GM21717 (cell line): ENCODE data around the gene TAL1.

Experiments
- ATAC-seq: cut with Tn5 transposase; IDR thresholded peaks from one replicate; pipeline ENCODE4 v1.9.1; 2021; ENCODE audit warnings: mild to moderate bottlenecking, moderate library complexity; ENCODE audit not compliant: unreplicated experiment

TAL1 gene

DNA sequence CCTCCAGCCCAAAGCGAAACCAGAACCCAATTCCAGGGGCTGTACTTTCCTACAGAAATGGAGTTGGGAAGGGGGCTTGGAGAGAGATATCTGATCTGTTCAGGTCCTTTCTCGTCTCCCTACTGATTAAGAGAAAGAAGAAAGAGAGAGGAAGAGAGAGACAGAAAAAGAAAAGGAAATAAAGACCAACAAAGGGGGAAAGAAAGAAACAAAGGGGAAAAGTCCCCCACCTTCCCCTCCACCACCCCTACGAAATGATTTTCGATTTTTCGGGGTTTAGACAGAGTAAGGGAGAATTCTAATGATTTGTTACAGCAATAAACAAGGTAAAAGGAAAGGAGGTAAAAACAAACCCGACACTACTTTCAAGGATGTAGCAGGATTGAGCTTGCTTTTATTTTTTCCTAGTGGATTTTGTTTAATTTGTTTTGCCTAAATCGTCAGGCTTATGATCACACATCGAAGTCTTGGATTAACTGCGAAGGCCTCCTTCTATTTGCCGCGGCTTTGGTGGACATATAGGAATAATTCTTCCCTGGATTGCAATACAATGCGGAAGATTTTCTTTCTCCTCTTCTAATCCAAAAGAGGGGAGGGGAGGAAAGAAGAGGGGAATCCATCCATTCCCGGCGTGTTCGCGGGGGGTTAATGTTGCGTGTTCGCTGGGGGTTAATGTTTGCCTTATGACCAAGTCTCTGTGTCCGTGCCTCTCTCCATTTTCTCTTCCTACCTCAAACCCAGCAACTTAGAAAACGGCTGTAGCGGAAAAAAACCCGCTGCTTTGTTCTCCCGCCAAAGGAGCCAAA is 1.9 kb downstream of the TAL1 start:
- ATAC-seq = no peak

DNA sequence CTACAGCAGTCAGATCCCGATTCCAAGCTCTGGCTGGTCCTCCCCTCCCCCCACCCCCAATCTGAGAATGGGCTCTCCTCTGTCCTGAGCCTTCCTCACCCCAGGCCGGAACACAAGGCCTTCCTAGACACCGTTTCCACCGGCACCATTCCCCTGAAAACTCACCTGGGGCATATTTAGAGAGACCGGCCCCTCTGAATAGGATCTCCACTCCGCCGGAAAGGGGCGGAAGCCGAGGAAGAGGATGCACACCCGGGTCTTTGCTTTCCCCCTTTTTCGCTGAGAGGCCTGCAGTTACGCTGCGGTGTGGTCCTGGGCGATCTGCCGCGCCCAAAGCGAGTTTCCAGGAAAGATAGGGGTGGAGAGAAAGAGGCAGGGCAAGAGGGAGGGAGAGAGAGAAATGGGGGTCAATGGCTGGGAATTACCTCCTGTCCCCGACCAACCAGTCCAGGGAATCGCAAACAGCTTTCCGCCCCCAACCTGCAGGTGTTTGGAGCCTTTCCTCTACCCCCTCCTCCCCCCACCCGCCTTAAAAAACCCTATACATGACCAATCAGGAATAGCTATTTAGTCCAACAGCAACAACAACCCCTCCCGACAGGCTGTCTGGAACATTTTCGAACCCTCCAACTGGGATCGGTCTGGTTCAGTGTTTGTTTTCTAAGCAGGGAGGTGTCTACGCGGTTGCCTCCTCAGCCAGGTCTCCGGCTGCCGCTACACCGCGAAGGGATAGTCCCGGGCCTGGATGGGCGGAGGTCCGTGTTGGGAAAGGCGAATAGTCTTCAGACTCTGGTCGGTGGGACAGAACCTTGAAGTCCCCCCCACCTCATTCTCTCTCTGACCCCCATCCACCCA is 2.8 kb downstream of the TAL1 start:
- no peak for ATAC-seq

DNA sequence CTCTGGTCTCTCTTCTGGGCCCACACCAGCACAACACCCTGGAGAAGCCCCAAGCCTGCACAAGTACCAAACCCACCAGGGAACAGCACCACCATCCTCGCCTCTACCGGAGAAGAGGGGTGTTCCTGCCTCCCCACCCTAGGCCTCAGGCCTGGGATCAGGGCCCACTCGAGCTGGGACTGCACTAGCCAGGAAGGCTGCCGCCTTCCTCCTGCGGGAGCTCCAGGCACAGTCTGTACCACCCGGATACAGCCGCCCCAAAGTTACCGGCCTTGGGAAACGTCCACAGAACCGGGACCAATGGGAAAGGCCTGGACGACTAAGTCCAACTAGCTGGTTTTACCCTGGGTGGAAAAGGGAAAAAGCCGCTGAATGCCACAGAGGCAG is 3.4 kb downstream of the TAL1 start:
- no peak for ATAC-seq

DNA sequence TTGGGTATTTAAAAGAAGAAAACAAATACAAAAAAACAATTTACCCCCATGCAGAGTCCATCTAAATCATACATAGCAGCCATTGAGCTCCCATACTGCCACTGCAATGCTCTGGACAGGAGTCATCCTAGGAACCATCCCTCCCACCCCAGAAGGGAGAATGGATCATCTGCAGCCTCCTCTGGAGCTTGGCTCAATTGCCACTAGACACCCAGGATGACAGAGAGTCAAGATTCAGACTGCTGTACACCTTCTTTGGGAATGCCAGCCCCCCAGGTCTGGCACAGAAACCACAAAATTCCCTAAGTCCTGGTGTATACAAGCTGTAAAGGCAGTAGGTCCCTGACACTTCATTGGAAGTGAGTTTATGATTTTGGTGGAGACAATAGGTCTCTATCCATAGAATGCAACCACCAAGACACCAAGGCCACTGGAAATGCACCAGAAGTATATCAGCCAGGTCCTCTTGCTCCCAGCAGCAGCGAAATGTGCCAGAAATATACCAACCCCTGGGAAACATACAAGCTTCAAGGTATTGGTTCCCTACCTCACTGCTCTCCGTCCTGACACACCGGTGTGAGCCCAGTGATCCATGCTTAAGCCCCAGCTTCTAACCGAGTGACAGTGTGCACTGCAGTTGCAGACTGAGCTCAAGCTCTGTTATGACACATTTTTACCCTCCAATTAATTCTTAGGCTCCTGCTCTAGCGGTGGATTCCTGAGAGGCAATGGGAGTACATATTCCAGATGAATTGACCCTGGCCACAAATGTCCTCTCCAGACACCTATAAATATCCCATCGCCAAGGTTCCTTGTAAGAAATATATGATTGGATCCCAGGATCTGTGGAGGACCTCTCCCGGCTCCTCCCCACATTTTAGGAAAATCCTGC is 4.4 kb downstream of the TAL1 start:
- no peak for ATAC-seq

DNA sequence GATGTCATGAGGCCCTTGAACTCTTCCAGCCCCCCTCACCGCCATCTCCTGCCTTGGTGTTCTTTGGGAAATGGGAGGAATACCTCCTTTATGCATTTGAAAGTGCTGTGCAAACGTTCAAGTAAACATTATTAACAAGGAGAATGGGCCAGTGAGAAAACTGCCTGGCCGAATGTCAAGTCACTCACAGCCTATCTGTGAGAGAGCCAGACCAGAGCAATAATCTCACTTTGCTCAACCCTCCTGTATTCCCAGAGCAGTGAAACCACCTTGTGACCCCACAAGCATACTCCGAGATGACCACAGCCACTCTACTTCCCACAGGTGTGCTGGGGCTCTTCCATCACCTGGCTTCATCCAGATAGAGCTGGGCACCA is 5.2 kb downstream of the TAL1 start:
- ATAC-seq = no peak

DNA sequence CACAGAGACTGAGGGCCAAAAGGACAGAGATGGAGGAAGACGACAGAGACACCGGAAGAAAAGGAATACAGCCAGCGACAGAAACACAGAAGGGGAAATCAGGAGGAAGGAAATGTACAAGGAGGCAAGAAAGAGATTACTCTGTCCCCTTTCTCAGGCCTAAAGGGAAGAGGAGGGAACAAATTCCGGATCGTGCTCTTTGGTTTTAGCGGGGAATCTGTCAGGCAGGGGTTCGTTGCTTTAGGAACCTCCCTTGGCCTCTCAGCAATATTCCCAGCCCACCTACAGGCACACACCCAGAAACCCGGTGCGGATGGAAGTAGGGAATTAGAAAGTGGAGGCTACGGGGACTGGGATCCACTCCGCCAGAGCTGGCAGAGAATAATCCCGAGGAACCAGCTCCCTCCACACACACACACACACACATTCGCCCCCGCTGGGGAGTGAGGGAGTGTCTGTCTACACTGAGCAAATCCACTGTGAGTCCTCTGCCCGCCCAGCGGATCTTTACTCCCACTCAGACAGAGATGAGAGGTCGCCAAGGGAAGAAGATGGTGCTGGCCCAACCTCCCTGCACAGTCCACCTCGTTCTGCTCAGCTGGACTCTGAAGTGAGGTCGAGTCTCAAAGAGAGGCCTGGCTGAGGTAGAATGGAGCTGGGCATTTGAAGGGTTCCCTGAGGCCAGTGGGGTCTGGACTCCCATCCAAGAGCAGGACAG is 5.7 kb downstream of the TAL1 start:
- ATAC-seq = no peak

DNA sequence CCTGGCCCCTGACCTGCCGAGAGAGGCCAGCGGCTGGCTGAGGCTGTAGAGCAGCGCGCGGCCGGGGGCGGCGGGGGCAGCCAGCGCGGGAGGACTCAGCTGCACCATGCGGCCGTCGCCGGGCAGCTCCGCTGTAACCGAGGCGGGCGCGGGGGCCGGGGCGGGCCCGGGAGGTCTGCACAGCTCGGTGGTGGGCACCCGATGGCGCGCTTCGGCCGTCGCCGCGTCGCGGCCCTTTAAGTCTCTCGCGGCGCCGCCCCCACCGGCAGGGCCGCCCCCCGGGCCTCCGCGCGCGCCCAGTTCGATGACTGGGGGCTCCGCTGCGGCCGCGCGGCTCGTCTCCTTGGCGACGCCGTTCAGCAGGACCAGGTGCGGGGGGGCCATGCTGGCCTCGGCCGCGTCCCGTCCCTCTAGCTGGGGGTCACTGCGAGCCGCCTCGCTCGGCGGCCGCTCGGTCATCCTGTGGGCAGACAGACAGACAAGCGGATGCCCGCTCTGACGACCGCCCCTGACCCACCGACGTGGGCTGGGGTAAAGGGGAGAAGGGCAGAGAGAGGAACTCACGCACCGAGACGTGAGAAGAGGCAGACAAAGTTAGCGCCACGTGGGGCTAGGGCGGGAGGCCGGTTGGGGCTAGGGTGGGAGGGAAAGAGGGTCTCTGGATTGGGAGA is 6.5 kb downstream of the TAL1 start:
- no peak for ATAC-seq

DNA sequence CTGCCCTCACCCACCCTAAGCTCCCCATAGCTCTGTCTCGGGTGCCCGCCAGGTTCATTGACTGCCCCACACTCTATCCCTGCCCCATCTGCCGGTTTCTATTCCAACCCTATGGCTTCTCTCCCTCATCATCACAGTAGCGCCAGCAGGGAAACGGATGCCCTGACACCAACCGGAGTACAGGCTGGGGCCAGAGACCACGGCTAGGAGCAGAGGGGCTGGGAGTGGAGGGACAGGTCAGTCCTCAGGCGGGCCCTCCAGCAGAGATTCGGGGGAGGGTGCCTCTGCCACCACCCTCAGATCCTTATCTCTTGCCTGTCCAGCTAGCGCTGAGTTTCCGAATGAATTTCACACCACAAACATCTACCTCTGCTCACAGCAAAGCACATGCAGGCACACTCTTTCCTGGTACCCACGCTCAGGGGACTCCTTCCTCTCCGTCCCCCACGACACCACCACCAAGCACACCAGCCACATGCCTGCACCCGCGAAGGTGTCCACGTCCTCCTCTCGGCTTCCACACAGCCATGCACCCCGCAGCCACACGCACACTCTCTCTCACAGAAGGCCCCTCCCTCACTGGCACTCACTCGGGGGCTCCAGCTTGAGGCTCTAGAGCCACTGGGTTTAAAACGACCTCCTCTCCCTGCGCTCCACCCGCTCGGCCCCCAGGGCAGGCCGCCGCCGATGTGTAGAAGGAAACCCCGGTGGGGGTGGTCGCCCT is 7.2 kb downstream of the TAL1 start:
- no peak for ATAC-seq

DNA sequence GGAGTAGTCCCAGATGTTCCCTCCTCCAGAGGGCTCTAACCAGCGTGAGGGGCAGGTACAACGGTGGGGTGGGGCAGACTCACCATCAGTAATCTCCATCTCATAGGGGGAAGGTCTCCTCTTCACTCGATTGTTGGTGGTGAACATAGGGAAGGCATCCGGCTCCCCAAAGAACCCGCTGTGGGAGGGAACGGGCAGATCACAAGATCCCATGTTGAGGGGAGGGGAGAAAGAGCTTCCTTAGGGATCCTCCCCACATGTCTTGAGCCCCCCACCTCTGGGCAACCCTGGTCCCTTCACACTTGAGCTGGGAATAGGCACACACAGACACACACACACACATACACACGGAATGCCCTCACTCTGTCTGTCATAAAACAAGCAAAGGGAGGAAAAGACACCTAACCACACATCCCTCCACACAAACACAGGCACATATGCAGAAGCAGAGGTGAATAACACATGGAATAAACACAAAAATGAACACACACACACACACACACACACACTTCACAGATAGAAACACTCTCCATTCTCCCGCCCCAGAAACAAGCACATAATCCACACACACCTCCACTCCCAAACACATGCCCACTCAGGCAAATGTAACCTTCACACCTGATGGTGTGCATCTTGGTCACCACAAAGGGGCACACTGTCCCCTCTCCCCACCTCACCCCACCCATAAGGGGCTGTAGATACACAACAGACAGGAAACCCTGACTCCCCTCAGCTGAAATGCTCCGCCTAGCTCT is 7.9 kb downstream of the TAL1 start:
- ATAC-seq = no peak

DNA sequence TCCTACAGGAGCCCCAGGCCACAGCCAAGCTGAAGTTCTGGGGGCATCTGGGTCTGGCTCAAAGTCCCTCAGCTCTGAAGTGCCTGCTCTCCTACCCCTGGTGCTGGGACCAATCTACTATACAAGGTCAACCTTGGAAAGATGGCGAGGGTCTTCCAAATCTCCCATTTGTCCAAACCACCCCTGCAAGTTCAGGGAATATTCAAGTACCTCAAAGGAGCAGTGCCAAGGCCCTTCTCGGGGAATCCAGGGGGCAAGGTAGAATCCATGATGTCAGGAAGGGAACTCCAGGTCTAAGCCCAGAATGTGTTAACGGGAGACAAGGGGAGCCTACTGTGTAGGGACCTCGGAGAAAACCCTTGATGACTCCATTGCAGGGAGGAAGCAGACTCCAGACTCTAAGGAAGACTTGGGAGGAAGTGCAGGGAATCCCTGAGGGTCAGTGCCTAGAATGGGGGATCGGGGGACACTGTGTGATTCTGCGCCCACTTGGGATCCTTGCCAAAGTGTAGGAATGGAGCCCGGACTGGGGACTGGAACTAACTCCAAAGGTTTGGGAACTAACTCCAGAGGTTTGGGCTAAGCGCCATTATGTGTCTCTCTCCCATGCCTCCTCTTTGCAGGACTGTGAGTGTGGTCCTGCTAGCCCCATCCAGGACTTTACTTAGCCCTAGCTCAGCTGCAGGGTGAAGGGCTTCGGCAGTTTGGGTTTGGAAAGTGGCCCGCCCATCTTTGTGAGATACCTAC is 8.7 kb downstream of the TAL1 start:
- no peak for ATAC-seq

DNA sequence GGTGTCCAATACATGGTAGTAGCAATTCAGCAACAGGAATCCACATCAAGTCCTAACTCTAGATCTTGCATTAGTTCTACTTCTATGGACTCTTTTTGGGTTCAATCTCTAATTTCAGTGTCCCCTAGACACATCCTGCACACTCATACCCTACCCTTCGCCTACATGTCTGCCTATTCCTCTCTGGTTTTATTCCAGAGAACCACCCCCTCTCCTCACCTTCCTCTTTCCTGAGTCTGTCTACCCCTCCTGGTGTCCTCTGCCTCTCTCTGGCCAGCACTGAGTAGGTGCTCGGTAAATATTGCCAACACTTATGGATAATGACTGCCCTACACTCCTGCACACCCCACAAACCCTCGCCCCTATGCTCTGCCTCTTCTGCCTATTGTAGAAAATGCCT is 9.5 kb downstream of the TAL1 start:
- ATAC-seq = no peak

DNA sequence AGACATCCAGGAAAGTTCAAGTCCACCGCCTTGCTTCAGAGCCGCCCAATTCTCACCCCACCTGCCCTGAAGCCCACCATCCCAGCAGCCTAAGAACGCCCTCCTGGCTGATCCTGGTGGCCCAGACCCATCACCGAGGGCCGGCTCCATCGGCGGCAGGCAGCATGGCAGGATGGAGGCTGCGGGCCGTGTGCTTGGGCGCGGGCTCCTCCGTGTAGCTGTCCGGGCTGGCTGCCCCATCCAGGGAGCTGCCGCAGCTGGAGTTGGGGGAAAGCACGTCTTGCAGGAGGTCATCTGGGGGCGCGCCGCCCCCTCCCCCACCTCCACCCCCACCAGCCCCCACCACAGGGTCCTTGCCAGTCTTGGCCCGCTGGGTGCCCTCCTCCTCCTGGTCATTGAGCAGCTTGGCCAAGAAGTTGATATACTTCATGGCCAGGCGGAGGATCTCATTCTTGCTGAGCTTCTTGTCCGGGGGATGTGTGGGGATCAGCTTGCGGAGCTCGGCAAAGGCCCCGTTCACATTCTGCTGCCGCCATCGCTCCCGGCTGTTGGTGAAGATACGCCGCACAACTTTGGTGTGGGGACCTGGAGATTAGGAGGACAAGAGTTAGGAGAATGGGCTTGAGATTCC is 12.3 kb downstream of the TAL1 start:
- no peak for ATAC-seq

DNA sequence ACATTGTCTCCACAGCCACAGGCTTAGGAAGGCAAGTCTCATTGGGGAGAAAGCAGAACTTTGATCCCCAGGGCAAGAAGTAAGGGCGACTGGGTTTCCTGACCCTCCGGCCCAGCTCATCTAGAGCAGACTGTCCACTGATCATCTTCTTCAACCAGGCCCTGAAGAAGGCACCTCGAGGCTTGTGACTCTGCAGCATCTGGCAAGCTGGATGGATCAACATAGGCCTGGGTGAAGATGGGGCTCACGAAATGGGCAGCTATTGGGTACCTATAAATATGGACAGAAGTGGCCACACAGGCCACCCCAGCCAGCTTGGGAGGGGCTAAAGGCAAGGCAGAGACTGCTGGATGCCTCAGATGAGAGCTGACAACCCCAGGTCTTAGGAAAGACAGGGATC is 13.0 kb downstream of the TAL1 start:
- no peak for ATAC-seq

DNA sequence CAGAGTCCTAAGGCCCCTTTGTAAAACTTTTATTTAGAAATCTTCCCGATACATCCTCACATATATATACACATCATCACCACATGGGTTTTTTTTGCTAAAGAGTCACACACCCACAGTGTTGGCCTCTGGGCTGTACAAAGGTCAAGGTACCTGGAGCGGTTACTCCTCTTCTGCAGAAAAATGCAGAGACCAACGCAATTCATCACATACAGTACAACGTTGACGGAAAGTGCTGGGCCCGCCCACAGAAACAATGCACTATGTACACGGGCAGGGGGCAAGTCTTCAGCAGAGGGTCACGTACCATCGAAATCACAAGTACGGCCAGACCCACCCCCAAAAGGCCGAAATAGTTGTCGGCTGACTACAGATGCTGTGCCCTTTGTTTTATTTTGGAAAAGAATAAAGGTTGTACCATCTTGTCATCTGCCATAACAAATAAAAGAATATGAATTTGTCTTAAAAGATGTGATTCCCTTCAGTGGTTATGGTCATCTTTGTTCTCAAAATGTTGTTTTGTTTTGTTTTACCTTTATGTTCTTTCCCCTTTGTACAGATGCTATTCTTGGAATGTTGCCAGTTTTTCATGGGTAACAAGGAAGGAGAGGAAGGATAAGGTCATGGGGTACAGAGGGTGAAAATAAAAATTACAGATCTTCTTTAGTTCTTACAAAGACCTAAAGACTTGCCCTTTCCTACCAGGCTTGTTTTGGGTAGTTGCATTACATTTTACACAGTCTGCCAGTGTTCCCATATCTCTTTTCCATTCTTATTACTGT is 15.6 kb downstream of the TAL1 start:
- ATAC-seq = no peak

DNA sequence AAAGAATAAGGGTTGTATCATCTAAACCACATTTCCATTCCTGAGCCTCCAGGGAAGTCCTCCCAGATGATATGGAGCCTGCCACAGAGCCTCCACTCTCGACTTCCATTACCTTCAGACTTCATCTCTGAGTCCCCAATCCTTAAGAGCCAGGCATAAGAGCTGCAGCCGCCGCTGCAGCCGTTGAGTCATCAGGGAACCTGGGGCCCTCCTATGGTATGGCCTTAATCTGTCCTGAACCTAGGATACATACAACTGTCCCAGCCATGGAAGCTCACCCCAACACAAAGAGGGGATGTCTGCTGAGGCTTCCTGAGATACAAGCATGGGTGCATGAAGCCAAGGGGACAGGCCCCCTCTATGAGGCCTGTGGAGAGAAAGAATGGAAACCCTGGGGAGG is 16.3 kb downstream of the TAL1 start:
- no peak for ATAC-seq

DNA sequence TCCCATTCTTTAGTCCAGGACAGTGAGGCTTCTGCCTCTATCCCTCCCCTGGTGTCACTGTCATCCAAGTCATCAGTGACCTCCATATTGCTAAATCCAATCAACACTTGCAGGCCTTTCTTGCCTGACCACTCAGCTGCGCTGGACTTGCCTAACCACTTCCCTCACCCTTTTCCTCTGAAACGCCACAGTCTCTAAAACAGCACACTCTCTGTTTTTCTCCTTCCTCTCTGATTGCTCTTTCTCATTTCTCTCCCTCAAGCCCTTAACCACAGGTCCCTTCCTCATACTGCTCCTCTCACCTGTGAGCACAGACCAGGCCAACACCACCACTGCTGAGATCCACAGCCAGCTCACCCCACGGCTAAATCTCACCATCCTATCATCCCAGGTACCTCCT is 17.5 kb downstream of the TAL1 start:
- no peak for ATAC-seq
